Liver (tissue), 3 donors: ENCODE measurements around the gene C2CD4D.

Source experiments
- CTCF ChIP-seq: fragments of 150-350 bp; IDR thresholded peaks from 2 replicates; pipeline ENCODE4 v1.5.1; 2017; ENCODE audit warnings: improper control_type of control experiment, low read depth, low read length; ENCODE audit not compliant: missing input control
- RAD21 ChIP-seq, 2 donors: IDR thresholded peaks; 2 replicates each; pipeline ENCODE4 v1.6.1; 2016; ENCODE audit warnings: antibody characterized with exemption in 2 of 2, mild to moderate bottlenecking in 2 of 2
- TAF1 ChIP-seq: conservative IDR thresholded peaks from 2 replicates; pipeline ENCODE4 v1.6.1; 2016; ENCODE audit warnings: antibody characterized with exemption, mild to moderate bottlenecking
- donor health status: healthy.
- donor health status: healthy.

DNA sequence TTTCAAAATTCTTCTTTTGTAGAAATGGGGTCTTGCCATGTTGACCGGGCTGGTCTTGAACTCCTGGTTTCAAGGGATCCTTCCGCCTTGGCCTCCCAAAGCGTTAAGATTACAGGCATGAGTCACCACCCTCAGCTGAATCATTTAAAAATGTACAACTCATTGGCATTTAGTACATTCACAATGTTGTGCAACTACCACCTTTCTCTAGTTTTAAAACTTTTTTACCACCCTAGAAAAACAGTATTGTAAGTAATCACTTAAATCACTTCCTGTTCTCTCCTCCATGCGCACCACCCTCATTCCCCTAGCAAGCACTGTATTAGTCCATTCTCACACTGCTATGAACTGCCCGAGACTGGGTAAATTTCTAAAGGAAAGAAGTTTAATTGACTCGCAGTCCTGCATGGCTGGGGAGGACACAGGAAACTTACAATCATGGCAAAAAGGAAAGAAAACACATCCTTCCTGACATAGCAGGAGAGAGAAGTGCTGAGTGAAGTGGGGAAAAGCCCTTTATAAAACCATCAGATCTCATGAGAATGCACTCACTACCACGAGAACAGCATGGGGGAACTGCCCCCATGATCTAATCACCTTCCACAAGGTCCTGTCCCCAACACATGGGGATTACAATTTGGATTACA lies 28.3 kb upstream of the C2CD4D start:
- TF ChIP-seq CTCF: no peak
- no peak for TF ChIP-seq TAF1
- TF ChIP-seq RAD21 (IDR thresholded peaks at IDR 0.05): no peak
